C1 segment of cervical spinal cord (tissue), 14 donors: ENCODE results near the gene CNOT2.

Experiments used
- DNase-seq, 14 donors: peaks; one replicate each; lab custom pipeline; 2025; lab: John Stamatoyannopoulos, UW

Gene CNOT2, protein sequence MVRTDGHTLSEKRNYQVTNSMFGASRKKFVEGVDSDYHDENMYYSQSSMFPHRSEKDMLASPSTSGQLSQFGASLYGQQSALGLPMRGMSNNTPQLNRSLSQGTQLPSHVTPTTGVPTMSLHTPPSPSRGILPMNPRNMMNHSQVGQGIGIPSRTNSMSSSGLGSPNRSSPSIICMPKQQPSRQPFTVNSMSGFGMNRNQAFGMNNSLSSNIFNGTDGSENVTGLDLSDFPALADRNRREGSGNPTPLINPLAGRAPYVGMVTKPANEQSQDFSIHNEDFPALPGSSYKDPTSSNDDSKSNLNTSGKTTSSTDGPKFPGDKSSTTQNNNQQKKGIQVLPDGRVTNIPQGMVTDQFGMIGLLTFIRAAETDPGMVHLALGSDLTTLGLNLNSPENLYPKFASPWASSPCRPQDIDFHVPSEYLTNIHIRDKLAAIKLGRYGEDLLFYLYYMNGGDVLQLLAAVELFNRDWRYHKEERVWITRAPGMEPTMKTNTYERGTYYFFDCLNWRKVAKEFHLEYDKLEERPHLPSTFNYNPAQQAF

DNA sequence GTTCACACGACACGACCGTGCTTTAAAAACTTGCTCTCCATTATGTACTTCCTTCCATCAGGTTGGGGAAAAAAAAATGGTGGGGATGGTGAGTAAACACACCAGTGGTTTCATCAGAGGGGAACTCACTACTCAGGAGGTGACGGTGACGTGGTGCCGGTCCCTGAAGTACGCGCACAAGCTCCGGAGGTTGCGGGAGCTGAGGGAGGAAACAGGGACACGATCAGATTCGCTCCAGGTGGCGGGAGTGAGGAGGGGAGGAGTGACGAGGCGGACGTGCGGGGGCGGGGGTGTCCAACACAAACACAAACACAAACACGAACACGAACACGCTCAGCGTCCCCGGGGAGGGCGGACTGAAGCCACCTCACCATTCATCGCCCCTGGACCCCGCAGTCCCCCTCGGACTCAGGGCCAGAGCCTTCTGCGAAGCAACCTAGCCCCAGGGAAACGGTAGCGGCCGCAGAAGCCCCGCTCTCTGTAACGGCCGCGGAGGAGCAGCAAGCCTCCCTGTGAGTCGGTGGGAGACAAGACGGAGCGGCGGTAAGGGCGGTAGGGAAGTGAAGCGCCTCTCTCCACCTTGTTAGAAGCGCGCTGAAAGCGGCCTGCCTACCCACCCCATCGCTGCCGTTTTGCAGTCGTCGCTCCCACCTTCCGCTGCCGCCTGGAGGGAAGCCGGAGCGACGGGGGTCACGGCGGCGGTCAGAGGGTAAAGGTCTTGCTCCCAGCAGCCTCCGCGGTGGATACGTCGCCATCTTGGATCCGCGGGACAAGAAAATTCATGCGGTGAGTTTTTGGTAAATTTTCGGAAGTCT, at the start of gene CNOT2:
TSS of gene CNOT2 (plus strand) at position 739 of the 815 bp plus-strand sequence. CDS start 34,794 bp downstream, outside the sequence.
- DNase-seq = peak; percentile 54 to 93 (median 88)

DNA sequence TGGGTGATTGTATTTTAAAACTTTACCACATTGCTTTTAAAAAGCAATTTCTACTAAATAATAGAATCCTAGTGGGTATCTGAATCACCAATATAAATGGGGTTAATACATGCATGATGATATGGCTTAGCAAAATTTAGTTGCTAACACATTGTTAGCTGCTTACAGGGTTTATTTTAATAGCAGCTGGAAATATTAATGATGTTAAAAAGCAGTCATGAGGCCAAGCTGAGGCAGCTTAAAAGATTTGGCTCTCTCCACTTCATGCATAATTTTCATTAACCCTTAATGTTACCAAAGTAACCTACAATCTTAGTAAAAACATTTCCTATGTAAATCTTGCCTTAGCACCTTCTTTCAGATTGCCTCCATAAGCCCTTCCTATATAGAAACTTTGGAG, 49.2 kb upstream of the CNOT2 start:
- no peak for DNase-seq

DNA sequence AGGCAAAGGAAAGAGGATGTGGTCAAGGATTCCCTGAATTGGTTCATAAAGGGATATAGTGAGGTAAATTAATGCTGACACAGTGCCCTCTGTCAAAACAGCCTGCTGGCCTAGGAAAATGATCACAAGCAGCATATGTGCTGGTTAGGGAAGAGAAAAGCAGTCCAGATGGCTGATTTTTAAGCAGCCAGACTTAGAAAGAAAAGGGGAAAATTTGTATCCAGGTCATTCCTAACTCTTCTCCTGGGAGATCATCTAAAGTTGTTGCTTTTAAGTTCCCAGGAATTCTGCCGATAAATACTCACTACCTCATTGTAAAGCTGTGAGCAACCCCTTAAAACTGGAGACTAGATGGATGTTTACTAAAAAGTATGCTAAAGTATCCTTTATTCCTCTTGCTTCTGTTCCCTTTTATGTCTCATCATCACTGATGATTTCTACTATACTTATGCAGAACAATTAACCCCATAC, 46.4 kb upstream of the CNOT2 start:
- DNase-seq = peak in 2 of 14 donors; percentile 11 to 92

DNA sequence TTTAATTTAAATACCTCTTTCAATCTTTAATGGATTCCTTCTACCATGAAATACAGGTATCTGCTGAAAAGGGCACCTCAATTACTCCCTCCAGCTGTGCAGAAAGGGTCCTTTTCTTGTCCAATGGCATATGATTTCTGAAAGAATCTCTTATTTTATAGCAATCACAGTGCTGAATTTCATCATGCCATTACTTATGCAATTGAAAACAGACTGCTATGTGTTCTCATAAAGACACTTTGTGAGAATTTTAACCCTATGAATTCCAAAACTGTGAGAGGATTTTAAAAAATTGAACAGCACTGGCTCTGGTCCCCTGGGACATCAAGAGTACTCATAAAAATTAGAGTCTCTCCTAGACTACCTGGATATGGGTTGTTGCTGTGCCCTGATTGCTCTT, 45.9 kb upstream of the CNOT2 start:
- peak in 1 of 14 donors; percentile 45 for DNase-seq

DNA sequence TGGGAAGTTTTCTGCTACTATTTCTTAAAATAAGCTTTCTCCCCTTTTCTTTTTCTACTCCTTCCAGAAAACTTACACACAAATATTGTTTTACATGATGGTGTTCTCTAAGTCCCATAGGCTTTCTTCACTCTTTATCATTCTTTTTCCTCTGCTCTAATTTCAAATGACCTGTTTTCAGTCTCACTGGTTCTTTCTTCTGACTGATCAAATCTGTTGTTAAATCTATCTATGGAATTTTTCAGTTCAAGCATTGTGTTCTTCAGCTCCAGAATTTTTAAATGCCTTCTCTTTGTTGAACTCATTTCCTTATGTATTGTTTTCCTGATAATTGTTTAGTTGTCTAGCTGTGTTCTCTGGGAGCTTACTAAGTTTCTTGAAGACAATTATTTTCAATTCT, 29.5 kb upstream of the CNOT2 start:
- no peak for DNase-seq

DNA sequence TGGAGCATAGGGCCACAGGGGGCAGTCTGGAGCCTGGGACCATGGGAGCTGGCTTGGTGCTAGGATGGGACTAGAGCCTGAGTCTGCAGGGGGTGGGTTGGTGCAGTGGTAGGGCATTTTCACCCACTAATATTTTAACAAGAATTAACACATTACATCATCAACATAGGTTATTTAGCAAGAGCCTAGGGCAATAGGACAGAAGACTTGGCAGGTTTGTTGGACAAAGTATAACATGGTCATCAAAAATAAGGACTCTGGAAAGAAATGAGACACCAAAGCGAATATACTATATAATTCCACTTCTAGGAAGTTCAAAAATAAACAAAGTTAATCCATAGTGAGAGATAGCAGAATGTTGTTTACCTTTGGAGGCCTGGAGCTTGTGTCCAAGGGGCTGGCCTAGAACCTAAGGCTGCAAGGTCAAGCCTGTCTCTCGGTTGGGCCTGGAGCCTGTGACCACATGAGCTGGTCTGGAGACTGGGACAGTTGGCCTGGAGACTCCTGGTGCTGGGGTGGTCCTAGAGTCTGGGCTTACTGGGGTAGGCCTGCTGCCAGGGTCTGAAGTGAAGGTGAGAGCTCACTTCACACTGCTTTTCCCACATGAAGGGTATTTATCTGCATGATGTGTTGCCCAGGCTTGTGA, 28.1 kb upstream of the CNOT2 start:
- no peak for DNase-seq

DNA sequence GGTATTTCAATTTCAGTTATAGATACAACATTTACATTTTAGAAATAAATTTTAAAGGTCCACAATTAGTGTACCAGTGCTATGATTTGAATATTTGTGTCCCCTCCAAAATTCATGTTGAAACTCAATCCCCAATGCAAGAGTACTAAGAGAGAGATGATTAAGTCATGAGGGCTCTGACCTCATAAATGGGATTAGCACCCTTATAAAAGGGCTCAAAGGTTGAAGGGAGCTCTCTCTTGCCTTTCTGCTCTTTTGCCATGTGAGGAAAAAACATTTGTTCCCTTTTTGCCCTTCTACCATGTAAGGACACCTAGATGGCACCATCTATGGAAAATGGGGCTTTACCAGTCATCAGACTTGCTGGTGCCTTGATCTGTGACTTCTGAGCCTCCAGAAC, 25.8 kb upstream of the CNOT2 start:
- DNase-seq = no peak

DNA sequence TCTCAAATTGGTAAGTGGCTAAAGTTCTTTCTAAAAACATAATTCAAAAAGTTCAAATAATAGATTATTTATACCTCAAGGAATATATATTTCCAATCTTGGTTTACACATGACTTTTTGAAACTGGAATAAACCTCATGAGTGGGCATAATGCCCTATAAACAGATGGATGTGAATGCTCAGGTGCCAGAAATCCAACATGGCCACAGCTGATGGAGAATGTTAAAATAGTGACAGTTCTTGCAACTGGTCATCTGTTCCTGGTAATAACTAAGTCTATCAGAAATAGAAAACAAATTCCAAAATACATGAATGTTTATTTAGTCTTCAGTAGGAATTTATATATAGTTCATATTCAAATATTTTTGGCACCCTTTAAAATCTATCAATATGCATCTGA, 21.6 kb upstream of the CNOT2 start:
- peak in 1 of 14 donors; percentile 90 for DNase-seq

DNA sequence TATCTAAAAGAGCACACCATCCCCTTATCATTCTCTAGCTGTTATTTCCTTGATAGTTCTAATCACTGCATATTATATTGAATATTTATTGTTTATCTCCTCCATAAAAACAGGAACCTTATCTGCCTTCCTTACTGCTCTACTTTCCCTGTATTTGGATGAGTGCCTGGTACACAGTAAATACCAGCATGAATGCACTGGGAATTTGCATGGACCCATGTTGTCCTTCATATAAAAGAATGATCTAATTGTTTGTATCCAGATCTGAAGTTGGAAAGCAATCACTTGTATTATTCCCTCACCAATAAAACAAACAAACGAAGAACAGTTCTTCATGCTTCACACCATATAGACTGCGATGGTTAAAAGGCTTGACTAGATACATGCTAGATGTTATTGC, 15.3 kb upstream of the CNOT2 start:
- peak in 1 of 14 donors; percentile 45 for DNase-seq

DNA sequence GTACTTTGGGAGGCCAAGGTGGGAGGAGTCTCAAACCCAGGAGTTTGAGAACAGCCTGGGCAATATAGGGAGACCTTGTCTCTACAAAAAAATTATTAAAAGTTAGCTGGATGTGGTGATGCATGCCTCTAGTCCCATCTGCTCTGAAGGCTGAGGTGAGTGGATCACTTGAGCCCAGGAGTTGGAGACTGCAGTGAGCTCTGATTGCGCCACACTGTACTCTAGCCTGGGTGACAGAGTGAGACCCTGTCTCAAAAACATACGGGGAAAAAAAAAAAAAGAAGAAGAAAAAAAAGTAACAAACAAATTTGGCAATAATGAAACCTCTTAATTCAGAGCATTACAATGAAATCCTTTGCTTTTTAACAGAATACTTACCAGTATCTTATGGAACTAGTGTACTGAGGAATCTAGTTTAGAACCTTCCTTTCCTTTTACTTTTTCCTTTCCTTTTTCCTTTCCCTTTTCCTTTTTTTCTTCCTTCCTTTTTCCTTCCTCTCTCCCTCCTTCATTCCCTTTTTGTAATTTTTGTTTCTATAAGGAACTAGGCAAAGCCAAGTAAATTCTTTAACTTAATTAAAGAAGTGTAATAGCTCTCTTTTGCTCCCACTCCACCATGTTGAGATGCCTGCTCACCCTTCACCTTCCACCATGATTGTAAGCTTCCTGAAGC, 12.2 kb upstream of the CNOT2 start:
- no peak for DNase-seq

DNA sequence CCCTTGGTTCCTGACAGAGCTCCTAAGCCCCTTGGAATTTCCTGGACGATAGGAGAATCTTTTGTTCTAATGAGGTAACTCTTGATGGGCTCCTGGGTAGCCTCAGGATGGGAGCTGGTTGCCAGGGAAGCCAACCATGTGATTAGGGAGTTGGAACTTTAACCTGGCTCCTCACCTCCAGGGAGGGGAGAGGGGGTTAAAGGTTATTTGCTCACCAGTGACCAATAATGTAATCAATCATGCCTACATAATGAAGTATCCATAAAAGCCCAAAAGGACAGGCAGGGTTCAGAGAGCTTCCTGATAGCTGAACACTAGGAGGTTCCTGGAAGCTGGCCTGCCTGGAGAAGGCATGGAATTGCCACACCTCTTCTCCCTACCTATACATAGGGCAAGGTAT, 6.2 kb upstream of the CNOT2 start:
- no peak for DNase-seq

DNA sequence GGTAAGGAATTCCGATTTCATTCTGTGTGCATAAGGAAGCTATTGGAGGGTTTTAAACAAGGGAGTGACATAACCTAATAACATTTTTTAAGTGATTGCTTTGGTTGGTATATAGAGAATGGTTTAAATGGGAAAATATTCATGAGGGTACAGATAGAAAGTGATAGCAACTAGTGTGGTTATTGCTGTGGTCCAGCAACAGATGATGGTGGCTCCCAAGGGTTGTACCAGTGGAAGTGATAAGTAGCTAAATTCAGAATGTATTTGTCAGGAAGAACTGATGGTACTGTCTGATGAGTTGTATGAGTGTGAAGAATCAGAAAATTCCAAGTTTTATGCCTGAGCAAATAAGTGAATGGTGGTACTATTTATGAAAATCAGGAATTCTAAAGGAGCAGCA, 2.6 kb upstream of the CNOT2 start:
- DNase-seq = no peak

DNA sequence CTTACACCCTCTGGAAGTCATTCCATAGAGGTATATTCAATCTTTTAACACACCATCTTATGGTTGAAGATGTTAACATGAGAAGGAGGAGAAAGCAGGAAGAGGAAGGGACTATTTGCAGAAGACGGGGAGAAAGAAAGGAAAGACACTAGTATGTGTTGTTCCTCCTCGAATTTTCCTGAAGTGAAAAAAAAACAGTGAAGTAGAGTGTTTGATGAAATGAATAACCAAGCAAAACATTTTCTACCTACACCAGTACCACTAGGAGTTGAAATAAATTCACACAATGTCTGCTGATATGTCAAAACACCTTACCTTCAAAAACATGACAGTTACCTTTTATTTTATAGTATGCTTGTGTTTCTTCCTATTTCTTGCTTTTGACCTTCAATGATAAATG, 1.4 kb upstream of the CNOT2 start:
- peak in 1 of 14 donors; percentile 19 for DNase-seq

DNA sequence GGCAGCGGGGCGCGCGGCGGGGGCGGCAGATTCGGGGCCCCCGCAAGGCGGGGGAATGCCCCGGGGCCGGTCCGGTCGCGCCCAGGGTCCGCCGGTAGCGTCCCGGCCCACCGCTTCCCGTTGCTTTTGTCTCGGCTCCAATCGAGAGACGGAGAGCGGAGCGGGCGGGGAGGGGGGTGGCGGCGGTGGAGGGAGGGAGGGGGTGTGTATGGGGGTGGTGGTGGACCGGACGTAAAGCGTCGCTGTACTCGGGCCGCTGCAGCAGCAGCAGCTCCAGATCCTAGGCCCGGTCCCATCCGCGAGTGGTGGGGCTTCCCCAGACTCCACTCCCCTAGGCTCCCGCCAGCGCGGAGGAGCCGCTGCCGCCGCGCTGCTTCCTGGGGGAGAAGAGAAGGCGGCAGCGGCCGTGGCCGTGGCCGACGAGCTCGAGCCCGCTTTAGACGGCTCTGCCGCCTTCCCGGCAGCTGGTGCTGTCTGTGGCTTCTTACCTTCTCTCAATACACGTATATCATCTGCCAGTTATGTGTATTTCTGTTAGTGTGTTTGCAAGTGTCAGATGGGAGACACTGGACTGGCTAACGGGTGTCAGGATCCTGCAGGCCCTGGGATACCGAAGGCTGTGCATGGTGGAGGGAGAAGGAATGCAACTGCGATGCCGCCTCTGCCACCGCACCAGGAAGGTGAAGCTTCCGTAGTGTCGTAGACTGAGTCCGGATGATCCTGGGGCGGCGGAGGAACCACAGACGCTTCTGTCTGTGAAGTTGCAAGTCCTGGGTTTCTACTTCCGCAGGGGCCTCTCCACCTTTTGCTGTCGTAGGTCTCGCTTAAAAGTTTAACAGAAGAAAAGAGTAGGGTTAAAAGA, 508 bp downstream of the CNOT2 start:
- peak in 13 of 14 donors; percentile 29 to 93 (median 81) for DNase-seq

DNA sequence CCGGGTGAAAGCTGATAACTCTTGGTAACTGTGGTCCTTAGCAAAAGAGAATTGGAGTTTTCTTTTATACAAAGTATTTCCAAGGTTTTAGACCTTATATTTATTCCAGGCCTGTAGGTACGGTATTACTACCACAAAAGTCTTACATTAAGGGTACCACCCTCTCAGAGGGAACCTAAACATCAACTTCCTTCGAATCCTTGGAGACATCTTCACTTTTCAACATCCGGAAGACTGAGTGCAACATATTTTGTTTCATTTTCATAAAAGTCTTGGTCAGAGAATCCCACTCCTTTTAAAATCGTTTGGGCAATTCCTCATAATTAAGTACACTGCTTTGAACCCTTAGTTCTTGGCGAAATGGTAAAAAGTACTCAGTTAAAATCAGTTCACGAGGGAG, 1.2 kb downstream of the CNOT2 start:
- no peak for DNase-seq

DNA sequence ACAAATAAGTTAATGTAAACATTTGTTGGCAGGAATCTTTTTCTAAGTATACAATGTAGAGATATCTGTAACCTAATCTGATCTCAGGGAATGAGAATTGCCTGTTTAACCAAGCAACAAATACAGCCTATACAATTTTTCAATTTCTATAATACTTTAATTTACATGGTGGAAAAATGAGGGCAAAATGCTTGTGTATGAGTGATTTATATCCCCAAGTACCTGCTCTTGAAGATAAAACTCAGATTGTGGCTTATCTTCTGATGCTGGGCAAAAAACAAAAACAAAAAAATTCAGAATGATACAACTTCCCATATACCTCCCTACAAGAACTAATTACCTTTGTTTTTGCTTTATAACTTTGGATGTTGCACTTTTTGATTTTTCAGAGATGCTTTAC, 2.2 kb downstream of the CNOT2 start:
- DNase-seq = no peak

DNA sequence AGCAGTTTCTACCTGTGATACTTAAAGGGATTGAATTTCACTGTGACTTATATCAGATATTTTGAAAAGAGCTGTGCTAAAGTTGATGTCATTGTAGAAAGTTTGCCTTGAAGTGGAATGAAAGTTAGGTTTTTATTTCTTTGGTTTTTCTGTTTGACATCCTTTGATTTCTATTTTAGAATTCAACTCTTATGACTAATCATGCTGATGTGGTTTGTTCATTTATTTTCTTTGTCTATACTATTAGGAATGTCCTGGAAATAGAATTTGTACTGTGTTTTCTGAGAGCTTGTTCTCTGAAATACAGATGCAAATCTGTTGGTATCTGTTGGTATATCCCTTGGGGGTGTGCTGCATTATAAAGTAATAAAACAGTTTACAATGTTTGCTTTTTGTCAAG, 3.3 kb downstream of the CNOT2 start:
- DNase-seq = no peak

DNA sequence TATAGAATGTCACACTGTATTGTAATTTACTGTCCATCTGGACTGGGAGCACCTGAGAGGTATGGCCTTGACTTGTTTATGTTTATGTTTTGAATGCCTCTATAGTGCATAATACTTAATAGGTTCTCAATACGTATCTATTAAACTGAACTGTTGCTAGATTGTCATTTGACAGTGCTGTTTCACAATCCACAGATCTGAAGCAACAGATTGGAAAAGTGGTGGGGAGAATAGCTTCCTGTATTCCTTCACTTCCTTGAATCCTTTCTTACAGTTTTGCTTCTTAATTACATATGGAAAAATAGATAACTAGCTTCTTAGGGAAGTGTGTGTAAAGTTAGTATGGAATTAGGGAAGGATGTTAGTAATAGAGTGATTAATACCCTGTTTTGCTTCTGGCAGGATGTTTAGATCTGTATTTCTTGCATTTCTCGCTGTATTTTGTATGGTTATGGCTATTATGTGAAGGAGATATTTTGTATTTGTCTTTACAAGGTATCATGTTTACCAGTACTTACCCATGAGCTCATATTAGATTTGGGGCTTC, 4.5 kb downstream of the CNOT2 start:
- no peak for DNase-seq

DNA sequence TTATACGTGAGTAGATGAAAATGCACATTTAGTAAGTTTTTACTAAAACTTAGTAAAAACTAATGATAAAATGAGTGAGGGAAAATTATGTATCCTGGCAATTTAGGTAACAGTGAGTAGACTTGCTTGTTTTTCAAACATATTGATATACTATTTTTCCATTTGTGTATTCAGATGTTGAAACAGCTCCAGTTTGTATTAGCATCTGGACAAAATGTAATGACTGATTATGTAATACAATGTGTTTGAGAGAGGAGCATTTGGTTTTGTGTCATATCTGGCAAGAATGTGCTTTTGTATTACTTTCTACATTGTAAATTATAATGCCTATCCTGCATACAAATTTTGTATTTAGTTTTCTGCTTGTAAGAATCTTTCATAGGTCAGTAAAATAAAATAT, 5.6 kb downstream of the CNOT2 start:
- DNase-seq = peak in 1 of 14 donors; percentile 13

DNA sequence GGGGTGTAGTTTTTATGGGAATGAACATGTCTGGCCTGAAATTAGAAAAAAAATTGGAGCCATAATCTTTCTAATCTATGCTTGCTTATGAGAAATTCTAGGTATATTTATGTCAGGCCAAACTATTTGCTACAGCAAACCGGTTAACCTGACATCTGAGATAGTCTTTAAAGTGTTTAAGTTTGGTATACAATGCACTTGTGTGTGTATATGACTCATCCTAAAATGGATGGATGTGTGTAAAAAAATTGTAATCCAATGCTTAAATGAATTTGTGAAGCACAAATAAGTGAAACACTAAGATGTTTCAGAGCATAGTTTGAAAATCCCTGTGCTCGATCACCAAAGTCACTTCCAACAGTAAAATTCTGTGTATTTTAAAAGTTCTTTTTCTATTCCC, 6.7 kb downstream of the CNOT2 start:
- DNase-seq = no peak
